H9 (cell line): ENCODE measurements around the gene OMA1. TPM values are rescaled to one million over a fixed set of nuclear protein-coding genes. Genes with fewer than 3 reads are reported as not detected.
"Not testable (repeated sequence)": the region's sequence is repeated elsewhere in the genome, so short reads cannot be mapped to it uniquely, and the experiment has no call there.

Experiments
- DNase-seq: peaks from one replicate; pipeline ENCODE4 v3.0.0-alpha.2; 2017
- H2AFZ ChIP-seq: one replicate; pipeline ENCODE4 v1.6.1; 2013; ENCODE audit warnings: mild to moderate bottlenecking, low read length, control low read depth, moderate library complexity
- H2AK5ac ChIP-seq: 2 replicates; pipeline ENCODE4 v1.6.1; 2013; ENCODE audit warnings: low read length, control low read depth, mixed read lengths; ENCODE audit not compliant: insufficient read length
- H2BK120ac ChIP-seq: one replicate; pipeline ENCODE4 v1.6.1; 2013; ENCODE audit warnings: low read depth, mild to moderate bottlenecking, low read length, control low read depth, inconsistent platforms; ENCODE audit not compliant: poor library complexity, severe bottlenecking
- H2BK12ac ChIP-seq: 2 replicates; pipeline ENCODE4 v1.6.1; 2013; ENCODE audit warnings: low read length, control low read depth, mixed read lengths, low read depth; ENCODE audit not compliant: insufficient read length
- H2BK15ac ChIP-seq: 2 replicates; pipeline ENCODE4 v1.6.1; 2013; ENCODE audit warnings: low read depth, low read length, control low read depth
- H2BK20ac ChIP-seq: one replicate; pipeline ENCODE4 v1.6.1; 2013; ENCODE audit warnings: low read depth, mild to moderate bottlenecking, low read length, control low read depth, inconsistent platforms; ENCODE audit not compliant: poor library complexity, severe bottlenecking
- H2BK5ac ChIP-seq: 2 replicates; pipeline ENCODE4 v1.6.1; 2013; ENCODE audit warnings: low read length, control low read depth, mixed read lengths; ENCODE audit not compliant: insufficient read length
- H3K14ac ChIP-seq: 2 replicates; pipeline ENCODE4 v1.6.1; 2013; ENCODE audit warnings: low read length, control low read depth; ENCODE audit not compliant: insufficient read depth
- H3K18ac ChIP-seq: 2 replicates; pipeline ENCODE4 v1.6.1; 2013; ENCODE audit warnings: low read depth, mild to moderate bottlenecking, mixed read lengths, low read length, control low read depth; ENCODE audit not compliant: insufficient read length
- H3K23ac ChIP-seq: 2 replicates; pipeline ENCODE4 v1.6.1; 2013; ENCODE audit warnings: low read length, control low read depth, mixed read lengths, low read depth; ENCODE audit not compliant: insufficient read length
- H3K23me2 ChIP-seq: 2 replicates; pipeline ENCODE4 v1.6.1; 2013; ENCODE audit warnings: low read depth, mild to moderate bottlenecking, mixed read lengths, low read length, control low read depth; ENCODE audit not compliant: insufficient read length, poor library complexity, severe bottlenecking
- H3K27ac ChIP-seq: 2 replicates; pipeline ENCODE4 v1.5.1; 2013; ENCODE audit warnings: low read length, control low read depth, mixed read lengths, low read depth; ENCODE audit not compliant: insufficient read length
- H3K27me3 ChIP-seq: 2 replicates; pipeline ENCODE4 v1.6.1; 2013; ENCODE audit warnings: low read length, control low read depth, inconsistent platforms; ENCODE audit not compliant: insufficient read depth
- H3K4ac ChIP-seq: 2 replicates; pipeline ENCODE4 v1.6.1; 2013; ENCODE audit warnings: low read depth, mild to moderate bottlenecking, control low read depth, inconsistent platforms, low read length, moderate library complexity
- H3K4me1 ChIP-seq: 2 replicates; pipeline ENCODE4 v1.6.1; 2013; ENCODE audit warnings: low read length, control low read depth, inconsistent platforms; ENCODE audit not compliant: insufficient read depth
- H3K4me2 ChIP-seq: 2 replicates; pipeline ENCODE4 v1.6.1; 2013; ENCODE audit warnings: low read length, control low read depth, mixed read lengths; ENCODE audit not compliant: insufficient read length, insufficient read depth
- H3K56ac ChIP-seq: 2 replicates; pipeline ENCODE4 v1.6.1; 2013; ENCODE audit warnings: low read depth, mild to moderate bottlenecking, mixed read lengths, low read length, control low read depth; ENCODE audit not compliant: insufficient read length
- H3K79me1 ChIP-seq: 2 replicates; pipeline ENCODE4 v1.6.1; 2013; ENCODE audit warnings: low read depth, mild to moderate bottlenecking, moderate library complexity, low read length, control low read depth, inconsistent platforms; ENCODE audit not compliant: insufficient read depth, poor library complexity, severe bottlenecking
- H3K79me2 ChIP-seq: 2 replicates; pipeline ENCODE4 v1.6.1; 2013; ENCODE audit warnings: low read length, control low read depth, inconsistent platforms; ENCODE audit not compliant: insufficient read depth
- H3K9ac ChIP-seq: 2 replicates; pipeline ENCODE4 v1.6.1; 2013; ENCODE audit warnings: low read length, control low read depth, mixed read lengths; ENCODE audit not compliant: insufficient read length; ENCODE audit errors: extremely low read depth
- H3K9me3 ChIP-seq: one replicate; pipeline ENCODE4 v1.6.1; 2013; ENCODE audit warnings: low read depth, low read length, inconsistent platforms; ENCODE audit not compliant: control insufficient read depth
- H3T11ph ChIP-seq: one replicate; pipeline ENCODE4 v1.6.1; 2013; ENCODE audit warnings: mild to moderate bottlenecking, low read length, control low read depth, inconsistent platforms
- H4K20me1 ChIP-seq: one replicate; pipeline ENCODE4 v1.6.1; 2013; ENCODE audit not compliant: control insufficient read depth, insufficient read length, insufficient read depth
- H4K5ac ChIP-seq: 2 replicates; pipeline ENCODE4 v1.6.1; 2013; ENCODE audit warnings: low read depth, mild to moderate bottlenecking, mixed read lengths, low read length, control low read depth; ENCODE audit not compliant: insufficient read length
- H4K8ac ChIP-seq: replicated peaks from 2 replicates; pipeline ENCODE4 v1.6.1; 2013; ENCODE audit warnings: low read length, control low read depth, mixed read lengths, low read depth; ENCODE audit not compliant: insufficient read length
- H4K91ac ChIP-seq: 2 replicates; pipeline ENCODE4 v1.6.1; 2013; ENCODE audit warnings: low read depth, mild to moderate bottlenecking, moderate library complexity, mixed read lengths, low read length, control low read depth; ENCODE audit not compliant: insufficient read length
- H3K27ac Mint-ChIP-seq, 3 experiments: 2 replicates in 2 of 3; 3 replicates in 1 of 3; pipeline ENCODE4 v1.8.0; 2020 to 2021; ENCODE audit warnings: mixed read lengths in 3 of 3, mild to moderate bottlenecking in 1 of 3, moderate library complexity in 1 of 3
- H3K27me3 Mint-ChIP-seq: 2 replicates; pipeline ENCODE4 v1.8.0; 2021; ENCODE audit warnings: low read depth, mild to moderate bottlenecking, moderate library complexity, mixed read lengths
- H3K36me3 Mint-ChIP-seq, 3 experiments: 2 replicates in 2 of 3; 3 replicates in 1 of 3; pipeline ENCODE4 v1.8.0; 2020 to 2021; ENCODE audit warnings: low read depth in 3 of 3, mixed read lengths in 3 of 3; ENCODE audit not compliant: insufficient read depth in 1 of 3
- H3K4me1 Mint-ChIP-seq, 2 experiments: 2 replicates each; pipeline ENCODE4 v1.8.0; 2020; ENCODE audit warnings: mixed read lengths in 2 of 2
- H3K4me3 Mint-ChIP-seq, 2 experiments: 2 replicates in 1 of 2; 3 replicates in 1 of 2; pipeline ENCODE4 v1.8.0; 2020 to 2021; ENCODE audit warnings: mild to moderate bottlenecking in 2 of 2, mixed read lengths in 2 of 2, moderate library complexity in 1 of 2
- H3K9me3 Mint-ChIP-seq, 2 experiments: 2 replicates in 1 of 2; 3 replicates in 1 of 2; pipeline ENCODE4 v1.8.0; 2020; ENCODE audit warnings: mild to moderate bottlenecking in 2 of 2, mixed read lengths in 2 of 2, moderate library complexity in 1 of 2
- CTCF ChIP-seq: fragments of 200-600 bp; sonication (generic); conservative IDR thresholded peaks from 3 replicates; pipeline ENCODE4 v1.8.0; 2021; ENCODE audit warnings: antibody characterized with exemption, mild to moderate bottlenecking
- WGBS: extraction: QIAGEN DNeasy Blood & Tissue Kit; methylation state at CpG from one replicate; pipeline ENCODE4 v1.1.7; 2013; ENCODE audit warnings: missing lambda C conversion rate, low lambda C conversion rate, mixed read lengths; ENCODE audit not compliant: insufficient read length; ENCODE audit errors: extremely low coverage; 5-methylcytosine and 5-hydroxymethylcytosine counted together
- total RNA-seq: library from RNA; stranded (reverse); gene quantifications from 2 replicates; pipeline ENCODE4 v1.2.1, GENCODE V29; 2021

OMA1 gene
- total RNA-seq, 1 experiment from 2014 or later: 12.9 TPM

- H3K9me3 Mint-ChIP-seq: peaks cover 6% of the 10 kb centered on the region in 2 experiments; a peak in 4 of 5 replicates
- peaks cover 6 to 7% (median 6%) of the 10 kb centered on the region in 3 experiments; a peak in 4 of 7 replicates for H3K36me3 Mint-ChIP-seq
- H3K4me3 Mint-ChIP-seq: no peak overlapping the region
Measured at GRCh38 chr1:58496042-58496441, 50.5 kb downstream of the OMA1 start.

GRCh38 chr1:58488914-58489313 is 57.6 kb downstream of the OMA1 start:
- no CpG with 5 or more reads among the region's 18 CpGs for WGBS

More at GRCh38 chr1:58496042-58496441, 50.5 kb downstream of the OMA1 start:
- Histone ChIP-seq H2AFZ (no peak overlapping the region), H3T11ph (no peak overlapping the region), H3K27ac (no peak overlapping the region), H3K14ac (no peak overlapping the region), H3K27me3 (no peaks in the 10 kb centered on the region), H3K23ac (no peak overlapping the region), H3K56ac (no peak overlapping the region), H2BK15ac (no peak overlapping the region), H3K4me1 (no peaks in the 10 kb centered on the region), H4K20me1 (no peaks in the 10 kb centered on the region), H2BK120ac (no peak overlapping the region), H3K79me2 (no peaks in the 10 kb centered on the region), H4K91ac (no peak overlapping the region), H3K4me2 (no peak overlapping the region), H3K18ac (no peak overlapping the region), H3K4ac (no peak overlapping the region), H4K5ac (no peak overlapping the region), H3K9me3 (no peaks in the 10 kb centered on the region), H2BK5ac (no peak overlapping the region), H3K79me1 (no peaks in the 10 kb centered on the region), H2AK5ac (no peak overlapping the region), H2BK12ac (no peak overlapping the region), H2BK20ac (no peak overlapping the region), H3K9ac (no peak overlapping the region), H3K23me2 (no peaks in the 10 kb centered on the region), H4K8ac (no peak overlapping the region)
- Mint-ChIP-seq H3K27me3 (no peaks in the 10 kb centered on the region), H3K27ac (peak overlapping the region in 1 of 3 experiments; percentile 41; a peak in 3 of 7 replicates), H3K4me1 (peaks cover 16 to 23% of the 10 kb centered on the region in 2 experiments)
- no peak for TF ChIP-seq CTCF
- DNase-seq: no peak
- WGBS: no CpG with 5 or more reads among the region's 3 CpGs

More at GRCh38 chr1:58488914-58489313, 57.6 kb downstream of the OMA1 start:
- H3T11ph ChIP-seq, H3K56ac ChIP-seq, DNase-seq, H3K79me2 ChIP-seq, H2AFZ ChIP-seq, H3K4me1 Mint-ChIP-seq, H3K23me2 ChIP-seq, H2AK5ac ChIP-seq, H3K27ac ChIP-seq, H3K79me1 ChIP-seq, H3K27me3 Mint-ChIP-seq, H4K91ac ChIP-seq, H4K5ac ChIP-seq, H2BK5ac ChIP-seq, H3K23ac ChIP-seq, H4K8ac ChIP-seq, H3K27me3 ChIP-seq, H4K20me1 ChIP-seq, H2BK15ac ChIP-seq, H3K9me3 ChIP-seq, H2BK12ac ChIP-seq, H2BK20ac ChIP-seq, H3K4ac ChIP-seq, H3K4me1 ChIP-seq, H3K4me3 Mint-ChIP-seq, H3K4me2 ChIP-seq, H3K14ac ChIP-seq, H3K9ac ChIP-seq, H3K27ac Mint-ChIP-seq, H2BK120ac ChIP-seq, H3K18ac ChIP-seq: not testable (repeated sequence)
- Mint-ChIP-seq H3K36me3 (peaks cover 17 to 28% (median 25%) of the 10 kb centered on the region in 3 experiments), H3K9me3 (peaks cover 23 to 25% of the 10 kb centered on the region in 2 experiments)
